ENCODE measurements around the gene MEIKIN. TPM values are rescaled to one million over a fixed set of nuclear protein-coding genes. Genes with fewer than 3 reads are reported as not detected.

Gene MEIKIN
- total RNA-seq, 1 donor: 1.0 TPM

DNA sequence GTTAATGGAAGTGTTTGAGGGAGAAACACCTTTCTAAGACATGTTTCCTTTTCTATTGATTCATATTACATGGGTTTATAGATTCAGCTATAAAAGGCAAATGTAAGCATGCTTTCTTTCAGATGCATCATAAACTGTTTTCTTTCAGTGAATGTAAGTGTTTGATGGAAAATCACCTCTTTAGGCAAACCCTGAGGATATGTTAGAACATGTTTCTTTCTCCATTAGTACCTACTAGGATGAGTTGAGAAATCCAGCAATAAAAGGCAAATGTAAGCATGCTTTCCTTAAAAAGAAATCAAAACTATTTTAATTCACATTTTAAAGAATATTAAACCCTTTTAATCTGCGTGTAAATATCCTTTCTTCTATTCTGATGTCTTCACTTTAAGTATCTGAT lies 180.2 kb downstream of the MEIKIN start:
- Histone ChIP-seq H3K27me3 (ENCODE audit: insufficient read depth, low read length) (no peaks in the 10 kb centered on the region), H3K4me1 (ENCODE audit: insufficient read depth, low read length) (peaks cover 8% of the 10 kb centered on the region), H3K9me3 (ENCODE audit: low read depth, low read length) (no peaks in the 10 kb centered on the region), H3K4me3 (ENCODE audit: low read length) (no peak overlapping the region)

DNA sequence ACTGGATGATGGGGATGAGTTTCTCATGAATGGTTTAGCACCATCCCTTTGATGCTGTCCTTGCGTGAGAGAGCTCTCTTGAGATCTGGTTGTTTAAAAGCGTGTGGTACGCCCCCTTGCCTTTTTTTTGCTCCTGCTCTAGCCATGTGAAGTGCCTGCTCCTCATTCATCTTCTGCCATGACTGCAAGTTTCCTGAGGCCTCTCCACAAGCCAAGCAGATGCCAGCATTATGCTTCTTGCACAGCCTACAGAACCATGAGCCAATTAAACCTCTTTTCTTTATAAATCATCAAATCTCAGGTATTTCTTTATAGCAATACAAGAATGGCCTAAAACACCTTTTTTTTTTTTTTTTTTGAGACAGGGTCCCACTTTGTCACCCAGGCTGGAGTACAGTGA lies 181.5 kb downstream of the MEIKIN start:
- no peaks in the 10 kb centered on the region for H3K9me3 ChIP-seq (ENCODE audit: low read depth, low read length)
- no peaks in the 10 kb centered on the region for H3K27me3 ChIP-seq (ENCODE audit: insufficient read depth, low read length)
- no peak overlapping the region for H3K4me3 ChIP-seq (ENCODE audit: low read length)
- peaks cover 6% of the 10 kb centered on the region for H3K4me1 ChIP-seq (ENCODE audit: insufficient read depth, low read length)

GRCh38 chr5:131760793-131761192 lies 184.7 kb downstream of the MEIKIN start:
- peaks cover 22% of the 10 kb centered on the region for H3K4me1 ChIP-seq (ENCODE audit: insufficient read depth, low read length)
- H3K27me3 ChIP-seq (ENCODE audit: insufficient read depth, low read length): no peaks in the 10 kb centered on the region
- H3K4me3 ChIP-seq (ENCODE audit: low read length): no peak overlapping the region

GRCh38 chr5:131759704-131760103 lies 185.8 kb downstream of the MEIKIN start:
- Histone ChIP-seq H3K27me3 (ENCODE audit: insufficient read depth, low read length) (no peaks in the 10 kb centered on the region), H3K9me3 (ENCODE audit: low read depth, low read length) (no peaks in the 10 kb centered on the region), H3K4me1 (ENCODE audit: insufficient read depth, low read length) (peaks cover 22% of the 10 kb centered on the region), H3K4me3 (ENCODE audit: low read length) (no peak overlapping the region)

More at GRCh38 chr5:131760793-131761192, 184.7 kb downstream of the MEIKIN start:
- H3K9me3 ChIP-seq (ENCODE audit: low read depth, low read length): no peaks in the 10 kb centered on the region

DNA sequence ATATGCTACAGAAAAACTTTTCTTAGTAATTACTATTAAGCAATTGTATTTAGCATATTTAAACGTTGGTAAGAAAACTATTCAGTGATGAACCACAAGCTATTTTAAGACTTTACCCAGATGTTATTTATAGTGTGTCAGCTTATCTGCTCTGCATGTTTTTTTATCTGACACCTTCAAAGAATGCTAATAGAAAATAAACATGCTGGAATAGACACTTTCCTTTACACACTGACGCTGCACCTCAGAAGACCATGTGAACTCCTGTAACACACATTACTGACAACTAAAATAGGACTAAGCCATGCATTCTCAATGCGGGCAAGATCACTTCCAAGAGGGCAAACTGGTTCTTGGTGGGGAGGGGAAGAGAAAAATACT lies 187.0 kb downstream of the MEIKIN start:
- Histone ChIP-seq H3K4me1 (ENCODE audit: insufficient read depth, low read length) (peaks cover 22% of the 10 kb centered on the region), H3K4me3 (ENCODE audit: low read length) (no peak overlapping the region), H3K27me3 (ENCODE audit: insufficient read depth, low read length) (no peaks in the 10 kb centered on the region), H3K9me3 (ENCODE audit: low read depth, low read length) (no peaks in the 10 kb centered on the region)

DNA sequence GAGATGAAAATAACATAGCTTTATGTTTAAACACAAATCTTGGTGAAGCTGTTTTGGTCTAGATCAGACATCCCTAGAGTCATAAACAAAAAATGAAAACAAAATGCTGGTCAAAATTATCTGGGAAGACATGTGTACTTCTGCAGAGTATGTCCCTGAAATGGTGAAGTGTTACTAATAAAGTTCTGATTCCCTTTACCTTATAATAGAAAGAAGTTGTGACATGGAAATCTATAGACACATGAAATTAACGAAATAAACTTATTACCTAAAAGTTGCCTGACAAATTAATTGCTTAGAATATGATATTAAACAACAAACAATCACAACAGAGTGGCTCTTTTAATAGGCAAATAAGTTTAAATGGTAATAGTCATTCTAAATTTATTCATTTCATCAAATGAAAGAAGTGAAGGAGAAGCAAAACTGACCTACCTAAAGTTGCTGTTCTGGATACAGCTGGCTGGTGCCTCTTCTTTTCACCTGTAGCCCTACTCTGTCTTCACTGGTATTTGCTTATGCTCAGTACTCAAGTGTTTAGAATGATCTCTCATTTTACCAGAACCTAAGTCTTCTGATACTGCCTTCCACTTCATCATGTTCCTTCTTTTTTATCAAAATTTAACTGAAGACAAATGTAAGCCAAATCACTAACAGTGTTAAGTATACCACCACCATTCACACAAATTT lies 187.5 kb downstream of the MEIKIN start:
- Histone ChIP-seq H3K27me3 (ENCODE audit: insufficient read depth, low read length) (no peaks in the 10 kb centered on the region), H3K9me3 (ENCODE audit: low read depth, low read length) (no peaks in the 10 kb centered on the region), H3K4me3 (ENCODE audit: low read length) (no peak overlapping the region), H3K4me1 (ENCODE audit: insufficient read depth, low read length) (peaks cover 22% of the 10 kb centered on the region)

Other genes starting within 250 kb of the MEIKIN start
- gene FNIP1, start 148.6 kb downstream of the MEIKIN start, total RNA-seq: 77.5 TPM
- 24.8 TPM for gene ACSL6, start 66.0 kb upstream of the MEIKIN start, total RNA-seq
- not detected for gene IL3, start 115.0 kb upstream of the MEIKIN start, total RNA-seq
- gene CSF2, start 128.1 kb upstream of the MEIKIN start, total RNA-seq: 3.5 TPM

Data from mononuclear cell (primary cell).